Lower leg skin (tissue), 4 donors: ENCODE results near the gene MYL4. TPM values are rescaled to one million over a fixed set of nuclear protein-coding genes. Genes with fewer than 3 reads are reported as not detected.

Experiments
- DNase-seq, 2 donors: peaks; one replicate each; pipeline ENCODE4 v3.0.0-alpha.2; 2019; ENCODE audit warnings: low spot score in 2 of 2
- H3K4me3 ChIP-seq: fragments of 200-600 bp; sonication (generic); 2 replicates; pipeline ENCODE4 v1.5.1; 2017; ENCODE audit warnings: mild to moderate bottlenecking, low read depth; ENCODE audit not compliant: poor library complexity, severe bottlenecking
- POLR2A ChIP-seq, 2 donors: fragments of 450-650 bp; IDR thresholded peaks; one replicate each; pipeline ENCODE4 v1.6.1; 2016 to 2017; ENCODE audit warnings: antibody characterized with exemption in 2 of 2, mild to moderate bottlenecking in 1 of 2, moderate library complexity in 1 of 2
- WGBS, 2 donors: methylation state at CpG; one replicate each; pipeline ENCODE4 v1.1.5; 2018; 5-methylcytosine and 5-hydroxymethylcytosine counted together
- intact Hi-C: fragments of 100-400 bp; cut with DNase I; formaldehyde crosslinking; loops from one replicate; pipeline ENCODE4 v1.15.0; 2023; ENCODE audit warnings: low total_unique reads
- total RNA-seq, 4 donors: library from RNA; depleted of rRNA; stranded (reverse); fragments of >200 nt; gene quantifications; one replicate each; pipeline ENCODE4 v1.1.0, GENCODE V29; 2016
- TF ChIP-seq, protein P1 (sequence below), 3 donors: fragments of 450-650 bp; IDR thresholded peaks; one replicate each; pipeline ENCODE4 v1.5.1; 2016; ENCODE audit warnings: antibody characterized with exemption in 3 of 3, mild to moderate bottlenecking in 3 of 3, moderate library complexity in 2 of 3

MYL4 gene
- total RNA-seq, 4 donors from 2014 or later: 0.49 TPM; not detected in 3

DNA sequence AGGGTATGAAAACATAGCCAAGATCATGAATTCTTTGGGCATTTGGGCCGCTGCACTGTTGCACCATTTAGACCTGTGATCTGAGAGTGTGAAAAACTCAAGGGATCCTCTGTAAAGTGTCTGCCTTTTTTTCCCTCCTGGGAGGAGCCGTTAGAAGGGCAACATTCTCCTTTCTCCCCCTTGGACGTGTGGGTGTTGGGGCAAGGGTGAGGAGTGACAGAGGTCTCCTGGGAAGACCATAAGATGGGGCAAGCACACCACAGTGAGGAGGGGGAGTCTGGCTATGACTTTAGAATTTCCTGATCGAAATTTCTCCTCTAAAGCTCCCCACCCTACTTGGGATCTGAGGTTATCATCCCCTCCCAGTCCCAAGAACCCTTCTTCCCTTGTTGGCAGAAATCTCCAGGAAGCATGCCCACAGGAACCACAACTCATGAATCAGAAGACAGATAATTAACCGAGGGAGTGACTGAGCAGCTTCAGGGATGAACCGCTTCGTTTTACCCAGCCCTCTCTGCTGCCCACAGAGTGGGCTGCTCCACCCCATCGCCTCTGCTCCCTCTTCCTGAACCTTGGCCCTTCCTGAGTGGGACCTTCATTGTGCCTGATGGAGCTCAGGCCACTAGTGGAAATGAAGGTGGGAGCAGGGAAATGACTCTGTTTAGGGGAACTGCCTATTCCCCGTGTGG, 48.6 kb downstream of the MYL4 start:
- 17 to 18% methylated on average over 9 of the region's 9 CpGs for WGBS, 2 donors
- intact Hi-C loops: no loop called here
- DNase-seq: no peak
- no peak overlapping the region for H3K4me3 ChIP-seq
- TF ChIP-seq, protein P1, sequence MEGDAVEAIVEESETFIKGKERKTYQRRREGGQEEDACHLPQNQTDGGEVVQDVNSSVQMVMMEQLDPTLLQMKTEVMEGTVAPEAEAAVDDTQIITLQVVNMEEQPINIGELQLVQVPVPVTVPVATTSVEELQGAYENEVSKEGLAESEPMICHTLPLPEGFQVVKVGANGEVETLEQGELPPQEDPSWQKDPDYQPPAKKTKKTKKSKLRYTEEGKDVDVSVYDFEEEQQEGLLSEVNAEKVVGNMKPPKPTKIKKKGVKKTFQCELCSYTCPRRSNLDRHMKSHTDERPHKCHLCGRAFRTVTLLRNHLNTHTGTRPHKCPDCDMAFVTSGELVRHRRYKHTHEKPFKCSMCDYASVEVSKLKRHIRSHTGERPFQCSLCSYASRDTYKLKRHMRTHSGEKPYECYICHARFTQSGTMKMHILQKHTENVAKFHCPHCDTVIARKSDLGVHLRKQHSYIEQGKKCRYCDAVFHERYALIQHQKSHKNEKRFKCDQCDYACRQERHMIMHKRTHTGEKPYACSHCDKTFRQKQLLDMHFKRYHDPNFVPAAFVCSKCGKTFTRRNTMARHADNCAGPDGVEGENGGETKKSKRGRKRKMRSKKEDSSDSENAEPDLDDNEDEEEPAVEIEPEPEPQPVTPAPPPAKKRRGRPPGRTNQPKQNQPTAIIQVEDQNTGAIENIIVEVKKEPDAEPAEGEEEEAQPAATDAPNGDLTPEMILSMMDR (IDR thresholded peaks at IDR 0.05): no peak
- no peak for TF ChIP-seq POLR2A (IDR thresholded peaks at IDR 0.05)

DNA sequence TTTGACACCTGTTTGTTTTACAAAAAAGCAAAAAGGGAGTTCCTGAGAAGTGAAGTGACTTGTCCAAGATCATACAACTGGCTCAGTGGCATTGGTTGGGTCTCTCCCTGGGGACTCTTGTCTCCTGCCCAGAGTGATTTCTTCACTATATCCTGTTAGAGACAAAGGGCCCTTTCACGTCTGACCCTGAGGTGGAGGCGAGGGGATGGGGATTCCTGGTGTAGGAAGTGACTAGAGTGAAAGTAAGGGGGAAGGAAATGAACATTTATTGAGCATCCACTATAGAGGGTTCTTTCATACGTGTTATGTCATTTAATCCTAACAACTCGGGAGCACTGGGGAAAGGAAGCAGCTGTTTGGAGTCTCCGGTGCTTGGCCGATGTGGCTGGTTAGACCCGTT, 53.4 kb downstream of the MYL4 start:
- intact Hi-C loops: no loop called here
- 75 to 80% methylated on average over 7 of the region's 7 CpGs for WGBS, 2 donors
- no peak for TF ChIP-seq POLR2A (IDR thresholded peaks at IDR 0.05)
- TF ChIP-seq, protein P1 (IDR thresholded peaks at IDR 0.05): no peak
- DNase-seq: no peak
- H3K4me3 ChIP-seq: no peak overlapping the region

DNA sequence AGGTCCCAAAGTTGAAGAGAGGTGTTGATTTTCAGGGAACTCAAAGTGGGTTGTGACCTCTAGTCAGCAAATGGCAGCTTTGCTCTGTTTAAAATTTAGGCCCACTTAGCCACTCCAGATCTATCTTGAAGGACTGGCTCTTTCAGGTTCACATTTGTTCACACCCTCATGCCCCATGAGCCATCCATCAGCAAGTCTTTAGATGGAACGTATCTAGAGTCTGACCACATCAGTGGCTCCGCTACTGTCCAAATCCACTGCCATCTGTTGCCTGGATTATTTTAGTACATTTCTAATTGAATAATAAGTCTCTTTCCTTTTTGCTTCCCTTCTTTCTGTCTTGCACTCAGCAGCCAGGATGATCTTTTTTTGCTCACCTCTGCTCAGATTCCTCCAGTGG, 55.0 kb downstream of the MYL4 start:
- 92 to 97% methylated on average over 2 of the region's 2 CpGs for WGBS, 2 donors

DNA sequence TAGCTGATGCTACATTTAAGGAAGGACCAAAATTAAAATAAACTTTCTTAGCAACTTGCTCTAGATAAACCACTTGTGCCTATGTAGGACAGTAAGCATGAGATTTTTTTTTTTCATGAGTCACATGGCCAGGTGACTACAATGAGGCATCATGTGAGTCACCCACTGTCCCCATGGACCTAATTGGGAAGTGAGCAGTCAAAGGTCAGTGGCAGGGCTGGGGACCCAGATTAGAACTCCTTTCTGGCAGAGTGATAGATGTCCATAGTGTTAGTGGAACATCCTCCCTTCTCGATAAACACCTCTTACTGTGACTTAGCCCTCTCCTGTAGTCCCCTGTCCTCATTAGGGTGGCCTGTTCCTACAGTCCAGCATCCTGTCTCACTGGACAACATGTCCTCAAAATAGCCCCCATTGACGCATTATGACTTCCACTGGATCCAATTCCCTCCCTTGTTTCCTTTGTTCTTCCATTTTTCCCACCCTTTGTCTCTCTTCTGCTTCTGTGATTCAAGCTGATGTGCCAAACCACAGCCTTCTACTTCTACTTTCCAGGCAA, 56.9 kb downstream of the MYL4 start:
- no peak overlapping the region for H3K4me3 ChIP-seq
- WGBS, 2 donors: 55 to 79% methylated on average over 2 of the region's 2 CpGs
- intact Hi-C loops: no loop called here
- DNase-seq: peak in 1 of 2 donors; percentile 43
- TF ChIP-seq, protein P1 (IDR thresholded peaks at IDR 0.05): no peak
- TF ChIP-seq POLR2A (IDR thresholded peaks at IDR 0.05): no peak

More for the DNA sequence above, 55.0 kb downstream of the MYL4 start:
- TF ChIP-seq, protein P1 (IDR thresholded peaks at IDR 0.05): no peak
- TF ChIP-seq POLR2A (IDR thresholded peaks at IDR 0.05): no peak
- intact Hi-C loops: no loop called here
- H3K4me3 ChIP-seq: no peak overlapping the region
- DNase-seq: no peak

DNA sequence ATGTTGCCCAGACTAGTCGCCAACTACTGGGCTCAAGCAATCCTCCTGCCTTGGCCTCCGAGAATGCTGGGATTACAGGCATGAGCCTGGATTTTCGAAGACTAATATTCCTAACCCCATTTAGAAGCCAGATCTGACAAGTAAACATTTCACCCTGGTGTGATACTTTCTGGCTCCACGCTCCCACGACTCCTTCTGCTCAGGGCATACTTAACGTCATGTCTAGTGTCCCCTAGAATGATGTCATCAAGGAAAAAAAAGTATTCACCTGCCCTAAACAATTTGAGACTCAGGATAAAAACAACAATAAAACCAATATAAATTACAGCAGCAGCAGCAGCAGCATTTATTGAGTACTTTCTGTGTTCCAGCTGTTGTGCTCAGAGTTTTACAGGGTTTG, 57.6 kb downstream of the MYL4 start:
- H3K4me3 ChIP-seq: no peak overlapping the region
- TF ChIP-seq POLR2A (IDR thresholded peaks at IDR 0.05): no peak
- TF ChIP-seq, protein P1 (IDR thresholded peaks at IDR 0.05): no peak
- no peak for DNase-seq
- intact Hi-C loops: no loop called here
- 78 to 95% methylated on average over 6 of the region's 6 CpGs for WGBS, 2 donors
